AG10803 (cell line): ENCODE results near the gene DNAJC5G.

Experiments
- DNase-seq: peaks from one replicate; pipeline ENCODE4 v3.0.0; 2010; ENCODE audit warnings: low read depth
- H3K4me3 ChIP-seq: 2 replicates; pipeline ENCODE4 v1.5.1; 2011; ENCODE audit warnings: mild to moderate bottlenecking, low read length, control low read depth
- TF ChIP-seq, protein P1 (sequence below): conservative IDR thresholded peaks from 2 replicates; pipeline ENCODE4 v1.5.1; 2011; ENCODE audit warnings: mild to moderate bottlenecking, low read length, control low read depth, inconsistent platforms

DNAJC5G gene

DNA sequence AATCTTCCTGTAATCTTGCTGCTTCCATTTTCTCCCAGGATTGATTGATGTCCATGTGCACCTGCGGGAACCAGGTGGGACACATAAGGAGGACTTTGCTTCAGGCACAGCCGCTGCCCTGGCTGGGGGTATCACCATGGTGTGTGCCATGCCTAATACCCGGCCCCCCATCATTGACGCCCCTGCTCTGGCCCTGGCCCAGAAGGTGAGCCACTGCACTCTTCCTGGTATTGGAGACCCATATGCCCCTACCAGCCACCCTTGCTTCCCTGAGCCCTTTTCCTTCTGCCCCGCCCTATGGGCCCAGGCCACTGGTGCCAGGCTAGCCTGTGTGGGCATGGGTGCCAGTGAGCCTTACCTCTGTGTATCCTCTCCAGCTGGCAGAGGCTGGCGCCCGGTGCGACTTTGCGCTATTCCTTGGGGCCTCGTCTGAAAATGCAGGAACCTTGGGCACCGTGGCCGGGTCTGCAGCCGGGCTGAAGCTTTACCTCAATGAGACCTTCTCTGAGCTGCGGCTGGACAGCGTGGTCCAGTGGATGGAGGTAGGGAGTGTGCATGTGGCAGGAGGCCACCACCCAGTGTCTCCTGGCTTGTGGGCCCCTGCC is 37.8 kb upstream of the DNAJC5G start:
- DNase-seq, result no peak
- H3K4me3 ChIP-seq, result no peak overlapping the region
- TF ChIP-seq, protein P1, sequence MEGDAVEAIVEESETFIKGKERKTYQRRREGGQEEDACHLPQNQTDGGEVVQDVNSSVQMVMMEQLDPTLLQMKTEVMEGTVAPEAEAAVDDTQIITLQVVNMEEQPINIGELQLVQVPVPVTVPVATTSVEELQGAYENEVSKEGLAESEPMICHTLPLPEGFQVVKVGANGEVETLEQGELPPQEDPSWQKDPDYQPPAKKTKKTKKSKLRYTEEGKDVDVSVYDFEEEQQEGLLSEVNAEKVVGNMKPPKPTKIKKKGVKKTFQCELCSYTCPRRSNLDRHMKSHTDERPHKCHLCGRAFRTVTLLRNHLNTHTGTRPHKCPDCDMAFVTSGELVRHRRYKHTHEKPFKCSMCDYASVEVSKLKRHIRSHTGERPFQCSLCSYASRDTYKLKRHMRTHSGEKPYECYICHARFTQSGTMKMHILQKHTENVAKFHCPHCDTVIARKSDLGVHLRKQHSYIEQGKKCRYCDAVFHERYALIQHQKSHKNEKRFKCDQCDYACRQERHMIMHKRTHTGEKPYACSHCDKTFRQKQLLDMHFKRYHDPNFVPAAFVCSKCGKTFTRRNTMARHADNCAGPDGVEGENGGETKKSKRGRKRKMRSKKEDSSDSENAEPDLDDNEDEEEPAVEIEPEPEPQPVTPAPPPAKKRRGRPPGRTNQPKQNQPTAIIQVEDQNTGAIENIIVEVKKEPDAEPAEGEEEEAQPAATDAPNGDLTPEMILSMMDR, result no peak

DNA sequence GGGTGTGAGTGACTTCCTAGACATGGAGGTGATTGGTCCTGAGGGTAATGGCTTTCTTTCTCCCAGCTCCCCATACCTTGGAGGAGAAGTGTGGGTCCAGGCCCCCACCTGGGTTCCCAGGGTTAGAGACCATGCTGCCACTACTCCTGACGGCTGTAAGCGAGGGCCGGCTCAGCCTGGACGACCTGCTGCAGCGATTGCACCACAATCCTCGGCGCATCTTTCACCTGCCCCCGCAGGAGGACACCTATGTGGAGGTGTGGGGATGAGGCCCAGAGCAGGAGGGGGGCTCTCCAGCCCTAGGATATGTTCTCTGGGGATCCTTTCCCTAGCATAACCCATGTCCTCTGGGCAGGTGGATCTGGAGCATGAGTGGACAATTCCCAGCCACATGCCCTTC is 36.3 kb upstream of the DNAJC5G start:
- H3K4me3 ChIP-seq, result no peak overlapping the region
- TF ChIP-seq, protein P1, result no peak
- DNase-seq, result no peak

DNA sequence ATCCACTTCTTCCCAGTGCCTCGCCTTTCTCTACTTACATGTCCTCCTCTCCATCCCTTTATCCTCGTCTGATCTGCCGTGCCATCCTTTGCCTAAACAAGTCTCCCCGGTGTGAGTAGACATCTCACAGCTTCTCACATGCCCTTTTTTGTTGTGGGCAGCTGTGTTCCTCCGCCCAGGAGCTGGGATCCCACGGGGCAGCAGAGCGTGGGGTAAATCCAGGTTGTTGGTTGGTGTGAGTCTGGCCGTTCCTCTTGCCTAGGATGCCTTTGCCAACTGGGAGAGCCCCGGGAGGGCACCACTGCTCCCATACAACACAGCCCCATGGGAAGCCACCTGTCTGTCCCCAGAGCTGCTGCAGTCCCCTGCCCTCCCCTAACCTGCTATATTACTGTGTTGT is 34.8 kb upstream of the DNAJC5G start:
- DNase-seq, result no peak
- TF ChIP-seq, protein P1, result no peak
- no peak overlapping the region for H3K4me3 ChIP-seq

DNA sequence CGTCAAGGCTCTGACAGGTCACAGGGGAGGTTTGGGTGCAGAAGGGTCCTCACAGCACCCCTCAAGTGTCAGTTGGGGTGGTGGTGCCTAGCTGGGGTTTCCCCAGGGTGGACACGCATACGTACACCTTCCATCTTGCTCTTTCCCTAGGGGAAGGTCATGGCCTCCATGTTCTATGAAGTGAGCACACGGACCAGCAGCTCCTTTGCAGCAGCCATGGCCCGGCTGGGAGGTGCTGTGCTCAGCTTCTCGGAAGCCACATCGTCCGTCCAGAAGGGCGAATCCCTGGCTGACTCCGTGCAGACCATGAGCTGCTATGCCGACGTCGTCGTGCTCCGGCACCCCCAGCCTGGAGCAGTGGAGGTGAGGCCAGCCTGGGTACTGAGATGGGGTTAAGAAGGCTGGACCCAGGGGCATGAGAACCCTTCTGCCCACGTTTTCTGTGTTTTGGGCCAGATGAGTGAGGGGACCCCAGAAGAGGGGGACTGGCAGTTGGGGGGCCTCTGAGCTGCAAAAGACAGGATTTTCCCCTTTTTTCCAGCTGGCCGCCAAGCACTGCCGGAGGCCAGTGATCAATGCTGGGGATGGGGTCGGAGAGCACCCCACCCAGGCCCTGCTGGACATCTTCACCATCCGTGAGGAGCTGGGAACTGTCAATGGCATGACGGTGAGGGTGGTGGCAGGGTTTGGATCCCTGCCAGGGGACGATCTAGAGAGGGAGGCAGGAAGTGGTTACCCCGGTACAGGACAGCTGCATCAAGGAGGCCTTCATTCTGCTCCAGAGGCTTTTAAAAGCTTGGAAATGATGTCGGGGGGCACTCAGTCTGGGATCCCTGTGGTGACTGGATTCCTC is 33.2 kb upstream of the DNAJC5G start:
- DNase-seq, result no peak
- no peak overlapping the region for H3K4me3 ChIP-seq
- TF ChIP-seq, protein P1, result no peak

DNA sequence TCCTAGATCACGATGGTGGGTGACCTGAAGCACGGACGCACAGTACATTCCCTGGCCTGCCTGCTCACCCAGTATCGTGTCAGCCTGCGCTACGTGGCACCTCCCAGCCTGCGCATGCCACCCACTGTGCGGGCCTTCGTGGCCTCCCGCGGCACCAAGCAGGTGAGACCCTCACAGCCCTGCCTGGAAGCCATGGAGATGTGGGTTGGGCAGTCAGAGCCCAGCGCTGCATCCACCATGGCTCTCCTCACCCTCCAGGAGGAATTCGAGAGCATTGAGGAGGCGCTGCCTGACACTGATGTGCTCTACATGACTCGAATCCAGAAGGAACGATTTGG is 32.6 kb upstream of the DNAJC5G start:
- H3K4me3 ChIP-seq, result no peak overlapping the region
- TF ChIP-seq, protein P1, result no peak
- DNase-seq, result no peak

DNA sequence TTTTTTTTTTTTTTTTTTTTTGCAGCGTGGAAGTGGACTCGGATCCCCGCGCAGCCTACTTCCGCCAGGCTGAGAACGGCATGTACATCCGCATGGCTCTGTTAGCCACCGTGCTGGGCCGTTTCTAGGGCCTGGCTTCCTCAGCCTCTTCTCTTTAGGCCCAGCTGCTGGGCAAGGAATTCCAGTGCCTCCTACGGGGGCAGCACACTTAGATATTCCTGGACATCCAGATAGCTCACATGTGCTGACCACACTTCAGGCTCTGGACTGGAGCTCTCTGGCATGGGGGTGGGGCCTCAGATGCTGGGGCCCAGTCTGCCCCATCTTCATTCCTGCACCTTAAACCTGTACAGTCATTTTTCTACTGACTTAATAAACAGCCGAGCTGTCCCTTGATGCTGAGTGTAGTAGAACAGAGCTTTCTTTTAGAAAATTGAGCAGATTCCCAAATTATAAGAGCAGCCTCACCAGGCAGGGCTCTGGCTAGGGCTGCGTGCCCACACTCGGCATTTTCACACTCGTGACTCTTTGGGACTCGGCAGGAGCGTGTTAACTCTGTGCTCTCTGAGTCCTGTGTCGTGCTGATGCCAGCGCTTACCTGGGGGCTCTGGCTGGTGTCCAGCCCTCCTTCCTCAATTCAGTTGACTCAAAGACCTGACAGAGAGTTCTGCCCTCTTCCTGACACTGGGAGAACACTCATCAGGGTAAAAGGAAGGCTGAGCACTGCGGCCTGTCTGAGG is 31.7 kb upstream of the DNAJC5G start:
- no peak overlapping the region for H3K4me3 ChIP-seq
- TF ChIP-seq, protein P1, result no peak
- DNase-seq, result no peak
